Colonic mucosa (tissue), 4 donors: ENCODE results near the gene ZNF385A. TPM values are rescaled to one million over a fixed set of nuclear protein-coding genes. Genes with fewer than 3 reads are reported as not detected.

Experiments
- DNase-seq: peaks from one replicate; pipeline ENCODE4 v3.0.0-alpha.2; 2020
- H3K27ac ChIP-seq: fragments of 200-600 bp; one replicate; pipeline ENCODE4 v1.8.0; 2021
- H3K27me3 ChIP-seq: fragments of 200-600 bp; one replicate; pipeline ENCODE4 v1.8.0; 2021
- H3K36me3 ChIP-seq: fragments of 200-600 bp; one replicate; pipeline ENCODE4 v1.8.0; 2021
- H3K4me1 ChIP-seq: fragments of 200-600 bp; one replicate; pipeline ENCODE4 v1.8.0; 2021; ENCODE audit warnings: mild to moderate bottlenecking
- H3K4me3 ChIP-seq: fragments of 200-600 bp; one replicate; pipeline ENCODE4 v1.8.0; 2021
- H3K9ac ChIP-seq, 2 donors: one replicate each; pipeline ENCODE4 v1.7.0; 2013; ENCODE audit warnings: control low read depth in 2 of 2, low read depth in 2 of 2, low read length in 2 of 2
- H3K9me3 ChIP-seq: fragments of 200-600 bp; one replicate; pipeline ENCODE4 v1.8.0; 2021
- CTCF ChIP-seq: fragments of 200-600 bp; IDR thresholded peaks from one replicate; pipeline ENCODE4 v1.8.0; 2022; ENCODE audit warnings: antibody characterized with exemption, mild to moderate bottlenecking
- intact Hi-C: fragments of 100-400 bp; cut with DNase I; formaldehyde crosslinking; loops from one replicate; pipeline ENCODE4 v1.14.1; 2022
- total RNA-seq, 2 donors: library from RNA; stranded (reverse); fragmentation: NEBNext Ultra II Directional in 1 of 2; extraction: Animal tissue kit (Norgen Biotek cat#: 25700) in 1 of 2; gene quantifications; one replicate each; pipeline ENCODE4 v1.2.1, GENCODE V29; 2021
- donor health status: healthy.
- donor health status: DM: no; HTN: no; CAD: no.
- donor health status: DM: no; HTN: no; CAD: no.

ZNF385A gene
- total RNA-seq, 2 donors from 2014 or later: 3.8 to 7.3 TPM

DNA sequence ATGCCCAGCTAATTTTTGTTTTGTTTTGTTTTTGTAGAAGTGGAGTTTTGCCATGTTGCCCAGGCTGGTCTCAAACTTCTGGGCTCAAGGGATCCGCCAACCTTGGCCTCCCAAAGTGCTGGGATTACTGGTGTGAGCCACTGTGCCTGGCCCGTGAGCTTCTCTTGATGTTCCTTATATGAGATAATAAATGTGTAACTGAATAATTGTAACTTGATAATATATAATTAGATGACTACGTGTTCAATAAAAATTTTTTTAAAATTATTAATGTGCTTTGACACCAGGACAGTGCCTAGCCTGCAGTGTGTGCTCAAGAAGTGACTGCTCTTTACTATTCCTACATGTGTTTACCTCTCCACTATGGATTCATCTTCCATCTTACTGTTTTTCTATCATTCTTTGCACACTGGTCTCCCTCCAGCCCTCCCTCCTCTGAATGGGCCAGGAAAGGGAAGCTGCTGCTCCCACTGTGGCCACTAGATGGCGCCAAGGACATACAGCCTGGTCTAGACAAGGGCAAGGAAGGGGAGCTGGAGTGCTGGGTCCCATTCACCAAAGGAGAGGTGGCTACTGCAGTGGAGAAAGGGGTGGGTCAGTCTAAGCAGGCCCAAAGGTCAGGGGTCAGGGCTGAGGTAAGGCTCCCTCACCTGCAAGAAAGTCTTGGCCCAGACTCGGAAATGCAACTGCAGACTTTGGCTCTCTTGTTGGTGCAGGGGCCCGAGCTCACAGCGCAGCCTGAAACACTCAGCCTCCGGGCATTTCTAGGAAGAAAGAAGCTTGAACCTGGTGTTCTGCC lies 14.7 kb upstream of the ZNF385A start:
- Histone ChIP-seq H3K9me3 (no peaks in the 10 kb centered on the region), H3K4me1 (no peaks in the 10 kb centered on the region), H3K36me3 (no peaks in the 10 kb centered on the region), H3K27me3 (no peaks in the 10 kb centered on the region), H3K4me3 (no peak overlapping the region), H3K27ac (no peak overlapping the region), H3K9ac (no peak overlapping the region)
- peak; percentile 96 for TF ChIP-seq CTCF
- peak; percentile 84 for DNase-seq
- intact Hi-C loops: no loop called here

GRCh38 chr12:54398218-54398617 lies 13.7 kb upstream of the ZNF385A start:
- Histone ChIP-seq H3K9ac (no peak overlapping the region), H3K4me3 (no peak overlapping the region), H3K36me3 (no peaks in the 10 kb centered on the region), H3K4me1 (no peaks in the 10 kb centered on the region), H3K27ac (no peak overlapping the region), H3K9me3 (no peaks in the 10 kb centered on the region), H3K27me3 (no peaks in the 10 kb centered on the region)
- intact Hi-C loops: no loop called here
- TF ChIP-seq CTCF: no peak
- DNase-seq: no peak

DNA sequence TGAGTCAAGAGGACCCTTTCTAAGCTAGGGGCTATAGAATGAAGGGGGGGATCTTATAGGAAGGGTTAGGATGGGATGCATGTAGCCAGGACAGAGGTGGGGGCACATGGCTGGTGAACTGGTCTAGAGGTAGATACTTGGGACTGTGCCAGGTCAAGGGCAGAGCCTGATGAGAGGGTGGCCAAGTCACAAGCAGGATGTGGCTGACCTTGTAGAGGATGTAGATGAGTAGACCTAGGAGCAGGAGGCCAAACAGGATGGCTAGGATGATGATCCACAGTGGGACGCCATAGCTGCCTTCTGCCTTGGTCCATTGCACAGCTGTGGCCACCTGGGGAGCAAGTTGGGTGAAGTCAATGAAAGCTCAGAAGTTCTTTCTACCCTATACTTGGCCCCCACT lies 12.6 kb upstream of the ZNF385A start:
- Histone ChIP-seq H3K9me3 (no peaks in the 10 kb centered on the region), H3K27me3 (no peaks in the 10 kb centered on the region), H3K9ac (no peak overlapping the region), H3K27ac (no peak overlapping the region), H3K4me1 (no peaks in the 10 kb centered on the region), H3K4me3 (no peak overlapping the region), H3K36me3 (no peaks in the 10 kb centered on the region)
- no peak for DNase-seq
- intact Hi-C loops: no loop called here
- TF ChIP-seq CTCF: no peak

DNA sequence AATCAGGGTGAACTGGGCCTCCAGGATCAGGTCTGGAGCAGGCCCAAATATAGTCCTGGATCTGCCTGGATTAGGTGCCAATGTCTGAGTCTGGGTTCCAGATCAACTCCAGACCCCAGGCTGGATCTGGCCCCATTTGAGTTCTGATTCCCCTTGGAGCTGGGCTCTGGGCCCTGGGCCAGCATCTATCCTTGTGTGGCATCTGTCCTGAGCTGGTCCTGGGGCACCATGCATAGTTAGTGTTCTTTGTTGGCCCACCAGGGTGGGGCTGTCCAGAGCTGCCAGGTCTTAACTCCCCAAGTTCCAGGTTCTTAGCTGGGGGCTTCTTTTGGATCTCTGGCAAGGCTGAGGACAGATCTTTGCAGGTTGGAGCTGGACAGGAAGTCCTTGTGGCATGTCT lies 11.0 kb upstream of the ZNF385A start:
- no peaks in the 10 kb centered on the region for H3K4me1 ChIP-seq
- H3K27me3 ChIP-seq: no peaks in the 10 kb centered on the region
- no peak overlapping the region for H3K27ac ChIP-seq
- no peak overlapping the region for H3K9ac ChIP-seq
- H3K4me3 ChIP-seq: no peak overlapping the region
- no peak for DNase-seq
- no peaks in the 10 kb centered on the region for H3K36me3 ChIP-seq
- H3K9me3 ChIP-seq: no peaks in the 10 kb centered on the region
- no peak for TF ChIP-seq CTCF
- intact Hi-C loops: no loop called here

DNA sequence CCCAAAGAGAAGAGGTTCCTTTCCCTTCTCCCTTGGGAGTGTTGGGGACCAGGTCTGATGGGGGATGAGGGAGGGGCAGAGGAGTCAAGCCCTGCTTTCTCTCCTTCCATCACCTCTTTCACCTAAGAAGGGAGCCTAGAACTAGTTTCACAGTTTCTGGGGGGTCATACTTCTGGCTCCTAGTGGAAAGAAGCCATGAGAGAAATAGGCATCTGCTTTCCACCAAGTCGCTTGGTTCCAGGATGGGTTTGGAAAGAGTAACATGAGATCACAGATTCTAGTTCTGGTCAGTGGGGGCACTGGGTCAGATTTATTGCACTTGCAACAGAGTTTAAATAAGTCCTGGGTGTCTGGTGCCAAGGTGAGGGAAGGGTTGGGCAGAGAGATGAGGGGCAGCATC lies 10.5 kb upstream of the ZNF385A start:
- H3K36me3 ChIP-seq: no peaks in the 10 kb centered on the region

More for the DNA sequence above, 10.5 kb upstream of the ZNF385A start:
- Histone ChIP-seq H3K27me3 (no peaks in the 10 kb centered on the region), H3K4me3 (no peak overlapping the region), H3K4me1 (no peaks in the 10 kb centered on the region), H3K27ac (no peak overlapping the region), H3K9ac (no peak overlapping the region), H3K9me3 (no peaks in the 10 kb centered on the region)
- TF ChIP-seq CTCF: no peak
- DNase-seq: no peak
- intact Hi-C loops: no loop called here
